SK-N-SH (cell line): ENCODE measurements around the gene CNBP. TPM values are rescaled to one million over a fixed set of nuclear protein-coding genes. Genes with fewer than 3 reads are reported as not detected.
"Not testable (repeated sequence)": the region's sequence is repeated elsewhere in the genome, so short reads cannot be mapped to it uniquely, and the experiment has no call there.

ENCODE experiments used
- CTCF ChIA-PET: fragments of 300-600, 350-600 bp; formaldehyde crosslinking; extraction: SDS; loops from one replicate; lab custom pipeline; 2021; lab: Yijun Ruan, JAX
- POLR2A ChIA-PET: fragments of 350-600 bp; sonication (Branson Sonifier 250); formaldehyde crosslinking; extraction: SDS; loops from one replicate; lab custom pipeline; 2020; ENCODE audit warnings: antibody characterized with exemption, inconsistent platforms; lab: Yijun Ruan, JAX
- DNase-seq: peaks from one replicate; pipeline ENCODE4 v3.0.0; 2012
- H2AFZ ChIP-seq: fragments of 200-600 bp; sonication (generic); 2 replicates; pipeline ENCODE4 v1.8.1; 2016; ENCODE audit warnings: antibody characterized with exemption, mild to moderate bottlenecking, low read depth
- H3F3A ChIP-seq: fragments of 200-600 bp; sonication (generic); replicated peaks from 2 replicates; pipeline ENCODE3; 2016; ENCODE audit warnings: antibody characterized with exemption, mild to moderate bottlenecking; ENCODE audit not compliant: insufficient read depth
- H3K27ac ChIP-seq, 2 experiments: fragments of 200-500 bp in 1 of 2; fragments of 200-600 bp in 1 of 2; sonication (Bioruptor generic) in 1 of 2; sonication (generic), shearing (Covaris generic) in 1 of 2; 2 replicates each; pipeline versions ENCODE4 v1.5.1 to v1.6.1; 2014 to 2016; ENCODE audit warnings: low read depth in 2 of 2, inconsistent platforms in 1 of 2, low read length in 1 of 2, mild to moderate bottlenecking in 1 of 2, mixed read lengths in 1 of 2
- H3K27me3 ChIP-seq: fragments of 200-600 bp; sonication (generic), shearing (Covaris generic); 2 replicates; pipeline ENCODE4 v1.6.1; 2016; ENCODE audit warnings: mixed run types; ENCODE audit not compliant: insufficient read depth
- H3K36me3 ChIP-seq, 2 experiments: fragments of 200-500 bp in 1 of 2; fragments of 200-600 bp in 1 of 2; sonication (Bioruptor generic) in 1 of 2; sonication (generic) in 1 of 2; replicated peaks in 1 of 2; 2 replicates each; pipeline versions ENCODE3 to v1.5.1; 2014 to 2016; ENCODE audit warnings: low read length in 1 of 2, mild to moderate bottlenecking in 1 of 2; ENCODE audit not compliant: insufficient read depth in 2 of 2, control insufficient read depth in 1 of 2
- H3K4me1 ChIP-seq, 2 experiments: fragments of 200-500 bp in 1 of 2; fragments of 200-600 bp in 1 of 2; sonication (Bioruptor generic) in 1 of 2; sonication (generic), shearing (Covaris generic) in 1 of 2; 2 replicates each; pipeline versions ENCODE4 v1.5.1 to v1.6.1; 2014 to 2016; ENCODE audit warnings: low read depth in 1 of 2, low read length in 1 of 2, mixed run types in 1 of 2; ENCODE audit not compliant: insufficient read depth in 2 of 2, control insufficient read depth in 1 of 2
- H3K4me2 ChIP-seq: fragments of 200-600 bp; sonication (generic), shearing (Covaris generic); 2 replicates; pipeline ENCODE4 v1.6.1; 2017; ENCODE audit warnings: mixed run types
- H3K4me3 ChIP-seq, 2 experiments: fragments of 200-500 bp in 1 of 2; fragments of 200-600 bp in 1 of 2; sonication (Bioruptor generic) in 1 of 2; sonication (generic), shearing (Covaris generic) in 1 of 2; 2 replicates each; pipeline versions ENCODE4 v1.5.1 to v1.8.1; 2014 to 2016; ENCODE audit warnings: low read depth in 2 of 2, inconsistent platforms in 1 of 2, low read length in 1 of 2, mild to moderate bottlenecking in 1 of 2, mixed read lengths in 1 of 2, moderate library complexity in 1 of 2
- H3K79me2 ChIP-seq: fragments of 200-600 bp; sonication (generic); 2 replicates; pipeline ENCODE4 v1.8.1; 2017; ENCODE audit warnings: mild to moderate bottlenecking; ENCODE audit not compliant: insufficient read depth
- H3K9ac ChIP-seq: fragments of 200-600 bp; sonication (generic); 2 replicates; pipeline ENCODE4 v1.6.1; 2017; ENCODE audit warnings: mixed run types
- H3K9me2 ChIP-seq: fragments of 200-600 bp; sonication (generic); 2 replicates; pipeline ENCODE4 v1.6.1; 2017; ENCODE audit warnings: mixed run types
- H3K9me3 ChIP-seq: fragments of 200-600 bp; sonication (generic); 2 replicates; pipeline ENCODE4 v1.6.1; 2017; ENCODE audit warnings: mixed run types, mild to moderate bottlenecking, moderate library complexity
- H4K20me1 ChIP-seq: fragments of 200-600 bp; sonication (generic); 2 replicates; pipeline ENCODE4 v1.6.1; 2017; ENCODE audit warnings: mild to moderate bottlenecking, mixed run types; ENCODE audit not compliant: insufficient read depth
- CTCF ChIP-seq: fragments of 200-600 bp; sonication (generic); IDR thresholded peaks from 2 replicates; pipeline ENCODE4 v1.6.1; 2017; ENCODE audit warnings: antibody characterized with exemption, mild to moderate bottlenecking, moderate library complexity
- ELF1 ChIP-seq: IDR thresholded peaks from 2 replicates; pipeline ENCODE4 v1.4.0; 2012
- EP300 ChIP-seq, 2 experiments: IDR thresholded peaks; 2 replicates each; pipeline versions ENCODE4 v1.4.0 to v1.6.1; 2012; ENCODE audit warnings: borderline replicate concordance in 1 of 2, low read depth in 1 of 2, low read length in 1 of 2
- FOSL2 ChIP-seq: IDR thresholded peaks from 2 replicates; pipeline ENCODE4 v1.4.0; 2012; ENCODE audit warnings: low read depth, mild to moderate bottlenecking, moderate library complexity, borderline replicate concordance
- FOXJ3 ChIP-seq: sonication (generic); formaldehyde crosslinking; IDR thresholded peaks from 2 replicates; pipeline ENCODE4 v1.5.1; 2020; ENCODE audit warnings: mild to moderate bottlenecking, missing genetic modification reagents
- GABPA ChIP-seq: IDR thresholded peaks from 2 replicates; pipeline ENCODE4 v1.4.0; 2012; ENCODE audit warnings: low read depth, mild to moderate bottlenecking
- IRF3 ChIP-seq: fragments of 150-350 bp; IDR thresholded peaks from 2 replicates; pipeline ENCODE4 v1.6.1; 2016; ENCODE audit warnings: mild to moderate bottlenecking, low read depth, low read length
- JUND ChIP-seq: IDR thresholded peaks from 2 replicates; pipeline ENCODE4 v1.4.0; 2012
- MAX ChIP-seq: IDR thresholded peaks from 2 replicates; pipeline ENCODE4 v1.4.0; 2012; ENCODE audit warnings: low read depth
- MEF2A ChIP-seq: IDR thresholded peaks from 2 replicates; pipeline ENCODE4 v1.4.0; 2012; ENCODE audit warnings: low read depth, borderline replicate concordance
- MXI1 ChIP-seq: IDR thresholded peaks from 2 replicates; pipeline ENCODE4 v1.6.1; 2012; ENCODE audit warnings: mild to moderate bottlenecking, low read depth, low read length, improper control_type of control experiment
- NRF1 ChIP-seq: IDR thresholded peaks from 2 replicates; pipeline ENCODE4 v1.6.1; 2012; ENCODE audit warnings: low read depth, mild to moderate bottlenecking, low read length
- PBX3 ChIP-seq: IDR thresholded peaks from 2 replicates; pipeline ENCODE4; 2012
- POLR2AphosphoS5 ChIP-seq: IDR thresholded peaks from 2 replicates; pipeline ENCODE4 v1.6.1; 2012; ENCODE audit warnings: low read depth, low read length
- RCOR1 ChIP-seq: fragments of 150-350 bp; IDR thresholded peaks from 2 replicates; pipeline ENCODE4 v1.6.1; 2017; ENCODE audit warnings: antibody characterized with exemption, low read length
- RXRA ChIP-seq: IDR thresholded peaks from 2 replicates; pipeline ENCODE4 v1.4.0; 2012; ENCODE audit warnings: low read depth, mild to moderate bottlenecking, borderline replicate concordance
- USF1 ChIP-seq: IDR thresholded peaks from 2 replicates; pipeline ENCODE4 v1.4.0; 2012; ENCODE audit warnings: low read depth, borderline replicate concordance
- USF2 ChIP-seq: fragments of 150-350 bp; IDR thresholded peaks from 2 replicates; pipeline ENCODE4 v1.6.1; 2017; ENCODE audit warnings: antibody characterized with exemption, low read length, low read depth, borderline replicate concordance
- ZBTB33 ChIP-seq: IDR thresholded peaks from 2 replicates; pipeline ENCODE4 v1.4.0; 2012; ENCODE audit warnings: low read depth, borderline replicate concordance
- WGBS: methylation state at CpG from one replicate; pipeline ENCODE4 v1.1.6; 2017; ENCODE audit warnings: low lambda C conversion rate; 5-methylcytosine and 5-hydroxymethylcytosine counted together
- polyA plus RNA-seq, 3 experiments: library from polyadenylated mRNA; depleted of rRNA; stranded (reverse); fragments of >200 nt; gene quantifications; 2 replicates each; pipeline ENCODE4 v1.2.3, GENCODE V29; 2012

Gene CNBP
- polyA plus RNA-seq, 1 of the 3 experiments (the other 2 are of a cell fraction): 240 TPM

- no peak for TF ChIP-seq IRF3
- TF ChIP-seq GABPA: no peak; the same call in 1 of the 2 replicates
- TF ChIP-seq CTCF: no peak
- TF ChIP-seq RXRA: no peak
- TF ChIP-seq MEF2A: peak; percentile 59; the same call in 1 of the 2 replicates
- peak in 1 of 2 experiments; percentile 33; a peak in 1 of 4 replicates for TF ChIP-seq EP300 (IDR thresholded peaks at IDR 0.05; ENCODE audit: borderline replicate concordance in 1 of 2, low read depth in 1 of 2, low read length in 1 of 2)
- TF ChIP-seq PBX3: peak; percentile 68
- TF ChIP-seq POLR2AphosphoS5: peak; percentile 54; the same call in 1 of the 2 replicates
- no peak for TF ChIP-seq ZBTB33
- TF ChIP-seq USF1: no peak
- peak; percentile 93 for TF ChIP-seq FOSL2
- TF ChIP-seq RCOR1: no peak
- no peak for TF ChIP-seq USF2
- peak; percentile 91 for TF ChIP-seq MAX
- TF ChIP-seq JUND: peak; percentile 89
- no peak for TF ChIP-seq ELF1
- no peak; the same call in 1 of the 2 replicates for TF ChIP-seq MXI1
- TF ChIP-seq NRF1: no peak
- TF ChIP-seq FOXJ3 (CRISPR knock-in tag): no peak
Observed at GRCh38 chr3:129195731-129196256, 12.1 kb upstream of the CNBP start (continued).

- H3K4me3 ChIP-seq, H3K4me2 ChIP-seq, H3K27me3 ChIP-seq, H3K4me1 ChIP-seq, H3K27ac ChIP-seq, DNase-seq, H3K9ac ChIP-seq, H3K9me3 ChIP-seq, H4K20me1 ChIP-seq, H3K9me2 ChIP-seq, POLR2A ChIA-PET, H2AFZ ChIP-seq, H3K36me3 ChIP-seq: not testable (repeated sequence)
- Histone ChIP-seq H3F3A (peaks cover 21% of the 10 kb centered on the region), H3K79me2 (peaks cover 15% of the 10 kb centered on the region)
- CTCF ChIA-PET: interaction anchor here (1.1 to 1.4 kb wide), 2 partner anchors 56 to 137 kb away, joined by 3 to 4 read pairs; no protein-coding TSS in a partner anchor
- over 99% methylated on average over 8 of the region's 8 CpGs for WGBS
Observed at GRCh38 chr3:129189793-129190192, 6.1 kb upstream of the CNBP start.
